ENCODE results near the gene SMURF1.
"Not testable (repeated sequence)": the region's sequence is repeated elsewhere in the genome, so short reads cannot be mapped to it uniquely, and the experiment has no call there.

The SMURF1 gene

GRCh38 chr7:99118077-99118476, 25.8 kb downstream of the SMURF1 start:
- DNase-seq = no peak

DNA sequence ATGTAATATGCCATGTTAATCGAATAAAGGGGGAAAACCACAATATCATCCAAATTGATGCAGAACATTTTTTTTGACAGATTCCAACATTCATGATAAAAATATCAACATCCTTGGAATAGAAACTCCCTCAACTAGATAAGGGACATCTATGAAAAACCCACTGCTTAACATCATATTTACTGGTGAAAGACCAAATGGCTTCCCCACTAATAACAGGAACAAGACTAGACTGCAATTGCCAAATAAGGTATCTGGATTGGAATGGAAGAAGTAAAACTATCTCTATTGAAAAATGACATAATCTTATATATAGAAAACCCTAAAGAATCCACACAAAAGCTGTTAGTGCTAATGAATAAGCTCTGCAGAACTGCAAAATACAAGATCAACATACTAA, 27.8 kb downstream of the SMURF1 start:
- no peak for DNase-seq

DNA sequence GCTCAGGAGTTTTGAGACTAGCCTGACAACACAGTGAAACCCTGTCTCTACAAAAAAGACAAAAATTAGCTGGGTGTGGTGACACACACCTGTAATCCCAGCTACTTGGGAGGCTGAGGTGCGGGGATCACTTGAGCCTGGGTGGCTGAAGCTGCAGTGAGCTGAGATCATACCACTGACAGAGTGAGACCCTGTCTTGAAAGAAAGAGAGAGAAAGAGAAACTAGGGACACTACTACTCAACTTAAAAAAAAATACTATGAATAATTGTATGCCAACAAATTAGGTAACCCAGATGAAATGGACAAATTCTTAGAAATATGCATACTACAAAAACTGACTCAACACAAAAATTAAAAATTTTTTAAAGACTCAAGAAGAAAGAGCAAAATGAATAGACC, 28.5 kb downstream of the SMURF1 start:
- DNase-seq = no peak

- DNase-seq = no peak
These were observed 30.9 kb downstream of the SMURF1 start for GRCh38 chr7:99112979-99113378.

- DNase-seq = no peak
These were observed 31.8 kb downstream of the SMURF1 start for GRCh38 chr7:99112097-99112496.

- DNase-seq = no peak
These were observed 32.3 kb downstream of the SMURF1 start for GRCh38 chr7:99111591-99111990.

GRCh38 chr7:99109108-99110051, 34.5 kb downstream of the SMURF1 start:
- no peak for DNase-seq

- no peak for DNase-seq
These were observed 35.3 kb downstream of the SMURF1 start for GRCh38 chr7:99108613-99109012.

DNA sequence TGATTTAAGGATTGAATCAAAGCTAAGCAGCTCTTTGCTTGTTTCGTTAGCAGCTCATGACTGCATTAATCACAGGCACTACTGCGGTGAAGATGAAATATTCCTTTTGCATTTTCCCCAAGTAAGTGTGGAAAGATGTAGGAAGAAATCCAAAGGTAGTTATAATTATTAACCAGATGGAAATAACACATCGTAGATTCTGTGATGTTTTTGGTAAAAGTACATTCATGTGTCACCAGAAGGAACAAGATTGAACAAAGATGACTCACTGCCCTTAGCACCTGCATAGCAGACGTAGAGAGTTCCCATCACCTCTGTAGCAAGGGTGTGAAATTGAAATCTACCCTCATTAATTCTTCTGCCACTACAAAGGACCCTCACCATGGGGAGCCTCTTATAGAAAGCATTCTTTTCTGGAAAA, 37.1 kb downstream of the SMURF1 start:
- DNase-seq = no peak

DNA sequence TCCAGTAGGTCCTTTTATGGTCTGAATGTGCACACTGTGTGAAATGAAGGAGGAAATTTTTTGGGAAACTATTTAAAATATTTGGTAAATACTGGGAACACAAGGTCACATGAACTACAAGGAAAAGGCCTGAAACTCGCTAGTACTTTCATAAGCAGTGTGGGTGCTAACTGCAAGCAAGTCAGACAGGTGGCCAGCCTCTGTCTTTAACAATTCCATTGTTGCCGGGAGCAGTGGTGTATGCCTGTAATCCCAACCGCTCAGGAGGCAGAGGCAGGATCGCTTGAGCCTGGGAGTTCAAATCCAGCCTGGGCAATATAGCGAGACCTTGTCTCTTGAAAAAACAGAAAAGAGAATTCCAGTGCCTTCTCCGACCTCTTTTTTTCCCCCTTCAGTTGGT, 37.5 kb downstream of the SMURF1 start:
- DNase-seq = no peak

- no peak for DNase-seq
These were observed 38.2 kb downstream of the SMURF1 start for GRCh38 chr7:99105756-99106155.

DNA sequence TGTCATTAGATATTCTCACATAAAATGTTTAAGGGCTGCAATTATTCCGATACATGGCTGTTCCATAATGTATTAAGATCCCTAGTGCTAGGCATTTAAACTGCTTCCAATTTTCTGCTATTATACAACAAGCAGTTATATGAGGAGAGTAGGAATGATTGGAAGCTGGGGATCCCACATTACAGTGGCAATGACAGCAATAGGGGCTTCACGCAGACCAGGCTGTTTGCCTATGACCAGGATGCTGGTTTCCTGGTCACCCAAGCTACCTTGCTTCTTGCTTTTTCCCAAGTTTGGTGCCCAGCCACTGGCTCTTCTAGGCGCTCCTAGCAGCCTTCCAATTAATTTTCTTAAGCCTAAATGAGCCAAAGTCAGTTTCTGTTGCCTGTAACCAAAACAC, 39.3 kb downstream of the SMURF1 start:
- no peak for DNase-seq

GRCh38 chr7:99103836-99104235, 40.1 kb downstream of the SMURF1 start:
- not testable (repeated sequence) for DNase-seq

DNA sequence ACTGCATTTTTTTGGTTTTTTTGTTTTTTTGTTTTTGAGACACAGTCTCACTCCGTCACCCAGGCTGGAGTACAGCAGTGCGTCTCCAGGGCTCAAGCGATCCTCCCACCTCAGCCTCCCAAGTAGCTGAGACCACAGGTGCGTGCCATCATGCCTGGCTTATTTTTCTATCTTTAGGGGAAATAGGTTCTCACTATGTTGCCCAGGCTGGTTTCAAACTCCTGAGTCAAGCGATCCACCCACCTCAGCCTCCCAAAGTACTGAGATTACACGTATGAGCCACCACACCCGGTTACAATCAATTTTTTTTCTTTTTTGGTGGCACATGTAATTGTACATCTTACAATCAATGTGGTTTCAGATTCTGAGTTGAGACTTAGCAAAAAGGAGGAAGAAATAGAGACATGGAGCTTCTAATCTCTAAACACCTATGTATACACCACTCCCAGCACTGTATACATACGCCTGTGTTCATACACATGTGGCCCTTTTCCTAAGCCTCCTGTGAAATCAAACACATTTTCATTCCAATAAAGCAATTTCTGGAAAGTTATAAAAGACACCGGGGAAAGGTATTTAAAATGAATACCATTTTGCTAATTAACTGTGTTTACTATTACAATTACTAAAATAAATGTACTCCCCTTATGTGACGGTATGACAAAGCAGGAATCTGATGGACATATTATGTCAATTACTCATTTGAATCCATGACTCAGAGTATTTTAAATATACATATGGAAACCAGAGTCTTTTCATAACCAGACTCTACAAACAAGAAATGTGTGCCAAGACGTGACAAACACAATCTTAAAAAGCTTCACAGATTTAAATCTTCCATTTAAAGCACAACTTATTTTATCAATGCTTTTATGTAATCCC, 40.9 kb downstream of the SMURF1 start:
- no peak for DNase-seq

GRCh38 chr7:99102361-99102760, 41.5 kb downstream of the SMURF1 start:
- no peak for DNase-seq

GRCh38 chr7:99101516-99101915, 42.4 kb downstream of the SMURF1 start:
- DNase-seq = not testable (repeated sequence)

- DNase-seq = no peak
These were observed 44.3 kb downstream of the SMURF1 start for GRCh38 chr7:99099499-99100077.

GRCh38 chr7:99098824-99099498, 44.9 kb downstream of the SMURF1 start:
- DNase-seq = no peak

DNA sequence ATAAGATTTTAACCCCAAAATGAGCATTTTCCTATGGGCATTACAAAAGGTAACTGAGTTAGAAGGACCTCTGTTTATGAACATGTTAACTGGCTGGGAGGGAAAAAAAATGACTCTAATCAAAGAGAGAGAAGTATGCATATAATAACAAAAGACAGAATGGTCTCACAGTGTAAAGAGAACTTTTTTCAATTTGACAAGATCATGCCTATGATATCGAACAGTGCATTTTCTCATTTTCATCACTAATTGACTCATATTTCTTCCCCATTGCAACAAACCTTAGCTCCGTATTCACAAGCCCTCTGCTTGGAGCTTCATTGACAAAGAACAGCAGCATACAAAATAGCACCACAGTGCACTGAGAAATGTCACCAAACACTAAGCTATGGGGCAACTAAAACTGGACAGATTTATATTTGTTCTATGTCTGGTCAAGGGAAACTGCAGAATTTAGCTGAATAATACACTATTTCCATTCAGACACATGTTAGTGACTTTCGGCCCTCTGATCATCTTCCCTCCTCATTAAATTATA, 45.6 kb downstream of the SMURF1 start:
- DNase-seq = no peak

GRCh38 chr7:99097730-99098129, 46.2 kb downstream of the SMURF1 start:
- DNase-seq = no peak

DNA sequence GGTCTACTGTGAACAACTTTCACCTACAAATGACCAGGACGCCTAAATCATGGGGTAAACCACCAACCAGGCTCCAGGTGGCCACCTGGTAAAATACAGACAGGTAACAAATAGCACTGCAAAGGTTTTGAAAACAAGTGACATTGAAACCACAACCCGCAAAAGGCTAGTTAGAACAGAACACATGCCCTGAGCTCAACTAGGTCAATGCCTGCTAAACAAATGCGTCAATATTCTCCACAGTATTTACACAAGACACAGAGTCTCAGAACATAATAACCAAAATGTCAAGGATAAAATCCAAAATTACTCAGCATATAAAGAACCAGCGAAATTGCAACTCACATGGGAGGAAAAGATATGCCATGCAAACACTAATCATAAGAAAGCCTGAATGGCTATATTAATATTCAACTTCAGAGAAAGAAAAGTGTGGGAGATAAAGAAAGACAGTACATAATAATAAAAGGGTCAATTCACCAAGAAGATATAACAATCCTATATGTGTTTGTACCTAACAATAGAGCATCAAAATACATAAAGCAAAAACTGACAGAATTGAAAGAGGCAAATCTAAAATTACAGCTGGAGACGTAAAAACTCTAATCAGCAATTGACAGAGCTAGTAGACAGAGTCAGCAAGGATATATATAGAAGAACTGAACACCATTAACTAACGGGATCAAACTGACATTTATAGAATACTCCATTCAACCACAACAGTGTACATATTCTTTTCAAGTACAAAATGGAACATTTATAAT, 47.6 kb downstream of the SMURF1 start:
- no peak for DNase-seq

- no peak for DNase-seq
These were observed 48.2 kb downstream of the SMURF1 start for GRCh38 chr7:99095698-99096097.
